ENCODE measurements around the gene TCF4.
A peak's percentile ranks its signal among the peaks of the same experiment; 100 is the strongest.

Gene TCF4

GRCh38 chr18:55275039-55275901 is 312.7 kb downstream of the TCF4 start:
- TF ChIP-seq ZNF660 (tag by site-specific recombination; IDR thresholded peaks at IDR 0.05) (no peak), ZSCAN30 (tag by site-specific recombination; IDR thresholded peaks at IDR 0.05) (no peak), ZNF133 (tag by site-specific recombination; IDR thresholded peaks at IDR 0.05) (peak; percentile 59; the same call in 1 of the 2 replicates), ZNF560 (tag by site-specific recombination; IDR thresholded peaks at IDR 0.05; ENCODE audit: borderline replicate concordance) (no peak), ZNF529 (tag by site-specific recombination; IDR thresholded peaks at IDR 0.05; ENCODE audit: insufficient replicate concordance) (no peak)
- TF ChIP-seq, protein P1, sequence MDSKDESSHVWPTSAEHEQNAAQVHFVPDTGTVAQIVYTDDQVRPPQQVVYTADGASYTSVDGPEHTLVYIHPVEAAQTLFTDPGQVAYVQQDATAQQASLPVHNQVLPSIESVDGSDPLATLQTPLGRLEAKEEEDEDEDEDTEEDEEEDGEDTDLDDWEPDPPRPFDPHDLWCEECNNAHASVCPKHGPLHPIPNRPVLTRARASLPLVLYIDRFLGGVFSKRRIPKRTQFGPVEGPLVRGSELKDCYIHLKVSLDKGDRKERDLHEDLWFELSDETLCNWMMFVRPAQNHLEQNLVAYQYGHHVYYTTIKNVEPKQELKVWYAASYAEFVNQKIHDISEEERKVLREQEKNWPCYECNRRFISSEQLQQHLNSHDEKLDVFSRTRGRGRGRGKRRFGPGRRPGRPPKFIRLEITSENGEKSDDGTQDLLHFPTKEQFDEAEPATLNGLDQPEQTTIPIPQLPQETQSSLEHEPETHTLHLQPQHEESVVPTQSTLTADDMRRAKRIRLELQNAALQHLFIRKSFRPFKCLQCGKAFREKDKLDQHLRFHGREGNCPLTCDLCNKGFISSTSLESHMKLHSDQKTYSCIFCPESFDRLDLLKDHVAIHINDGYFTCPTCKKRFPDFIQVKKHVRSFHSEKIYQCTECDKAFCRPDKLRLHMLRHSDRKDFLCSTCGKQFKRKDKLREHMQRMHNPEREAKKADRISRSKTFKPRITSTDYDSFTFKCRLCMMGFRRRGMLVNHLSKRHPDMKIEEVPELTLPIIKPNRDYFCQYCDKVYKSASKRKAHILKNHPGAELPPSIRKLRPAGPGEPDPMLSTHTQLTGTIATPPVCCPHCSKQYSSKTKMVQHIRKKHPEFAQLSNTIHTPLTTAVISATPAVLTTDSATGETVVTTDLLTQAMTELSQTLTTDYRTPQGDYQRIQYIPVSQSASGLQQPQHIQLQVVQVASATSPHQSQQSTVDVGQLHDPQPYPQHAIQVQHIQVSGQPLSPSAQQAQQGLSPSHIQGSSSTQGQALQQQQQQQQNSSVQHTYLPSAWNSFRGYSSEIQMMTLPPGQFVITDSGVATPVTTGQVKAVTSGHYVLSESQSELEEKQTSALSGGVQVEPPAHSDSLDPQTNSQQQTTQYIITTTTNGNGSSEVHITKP (tag by site-specific recombination; IDR thresholded peaks at IDR 0.05): no peak
- Histone ChIP-seq H3K4me1 (ENCODE audit: control insufficient read depth, insufficient read depth, low read length) (peaks cover 2% of the 10 kb centered on the region; the same call in 1 of the 2 replicates), H3K27ac (ENCODE audit: extremely low read depth, low read depth, low read length) (no peak overlapping the region), H3K9me3 (ENCODE audit: control insufficient read depth, insufficient read depth, low read depth, low read length) (no peaks in the 10 kb centered on the region), H3K4me3 (ENCODE audit: low read depth, low read length) (no peak overlapping the region), H3K36me3 (ENCODE audit: control insufficient read depth in 2 of 2, insufficient read depth in 1 of 2, low read length in 2 of 2) (peaks cover 10 to 14% of the 10 kb centered on the region in 2 experiments; a peak in 2 of 3 replicates)
- ChIA-PET CTCF (interaction anchor here (0.7 to 2.5 kb wide), 9 partner anchors 9 to 112 kb away, joined by 3 to 19 read pairs (median 4); no protein-coding TSS in a partner anchor), POLR2A (no interaction called here)

DNA sequence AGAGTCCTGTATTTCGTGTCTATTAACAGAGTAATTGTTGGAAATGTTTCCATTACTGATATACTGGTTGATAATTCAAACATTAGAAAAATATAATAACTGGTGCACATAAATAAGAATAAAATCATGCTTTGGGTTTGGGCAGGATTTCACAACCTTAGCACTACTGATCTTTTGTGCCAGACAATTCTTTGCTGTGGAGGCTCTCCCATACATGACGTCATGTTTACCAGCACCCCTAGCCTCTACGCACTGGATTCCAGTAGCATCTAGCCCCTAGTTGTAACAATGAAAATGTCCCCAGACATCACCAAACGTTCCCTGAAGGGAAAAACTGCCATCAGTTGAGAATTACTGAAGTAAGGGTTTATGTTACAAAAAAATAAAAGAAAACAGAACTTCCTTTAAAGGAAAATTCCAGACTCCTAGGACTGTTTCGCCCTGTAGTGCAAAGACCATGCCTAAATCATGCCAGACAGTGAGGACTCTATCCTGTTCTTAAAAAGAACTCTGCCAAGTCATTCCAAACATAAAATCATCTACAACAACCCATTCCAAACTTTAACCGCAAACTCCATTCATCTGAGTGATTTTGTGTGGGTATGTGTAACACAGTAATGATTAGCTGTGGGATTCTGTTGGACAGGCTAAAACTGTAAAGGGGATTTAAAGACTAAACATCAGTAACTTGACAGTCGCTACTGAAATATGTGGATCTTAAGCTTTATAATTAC is 315.3 kb downstream of the TCF4 start:
- Histone ChIP-seq H3K4me1 (ENCODE audit: control insufficient read depth, insufficient read depth, low read length) (no peaks in the 10 kb centered on the region), H3K9me3 (ENCODE audit: control insufficient read depth, insufficient read depth, low read depth, low read length) (no peaks in the 10 kb centered on the region), H3K27ac (ENCODE audit: extremely low read depth, low read depth, low read length) (no peak overlapping the region), H3K36me3 (ENCODE audit: control insufficient read depth in 2 of 2, insufficient read depth in 1 of 2, low read length in 2 of 2) (peaks cover 19 to 25% of the 10 kb centered on the region in 2 experiments; a peak in 2 of 3 replicates), H3K4me3 (ENCODE audit: low read depth, low read length) (no peak overlapping the region)
- TF ChIP-seq FEZF1 (tag by site-specific recombination; IDR thresholded peaks at IDR 0.05) (no peak), ZNF488 (tag by site-specific recombination; IDR thresholded peaks at IDR 0.05) (no peak), ZNF274 (IDR thresholded peaks at IDR 0.05; ENCODE audit: low read length) (no peak), ZNF274 (tag by site-specific recombination; IDR thresholded peaks at IDR 0.05; ENCODE audit: borderline replicate concordance) (no peak), ZNF560 (tag by site-specific recombination; IDR thresholded peaks at IDR 0.05; ENCODE audit: borderline replicate concordance) (no peak), SP2 (tag by site-specific recombination; IDR thresholded peaks at IDR 0.05) (no peak)
- TF ChIP-seq, protein P2, sequence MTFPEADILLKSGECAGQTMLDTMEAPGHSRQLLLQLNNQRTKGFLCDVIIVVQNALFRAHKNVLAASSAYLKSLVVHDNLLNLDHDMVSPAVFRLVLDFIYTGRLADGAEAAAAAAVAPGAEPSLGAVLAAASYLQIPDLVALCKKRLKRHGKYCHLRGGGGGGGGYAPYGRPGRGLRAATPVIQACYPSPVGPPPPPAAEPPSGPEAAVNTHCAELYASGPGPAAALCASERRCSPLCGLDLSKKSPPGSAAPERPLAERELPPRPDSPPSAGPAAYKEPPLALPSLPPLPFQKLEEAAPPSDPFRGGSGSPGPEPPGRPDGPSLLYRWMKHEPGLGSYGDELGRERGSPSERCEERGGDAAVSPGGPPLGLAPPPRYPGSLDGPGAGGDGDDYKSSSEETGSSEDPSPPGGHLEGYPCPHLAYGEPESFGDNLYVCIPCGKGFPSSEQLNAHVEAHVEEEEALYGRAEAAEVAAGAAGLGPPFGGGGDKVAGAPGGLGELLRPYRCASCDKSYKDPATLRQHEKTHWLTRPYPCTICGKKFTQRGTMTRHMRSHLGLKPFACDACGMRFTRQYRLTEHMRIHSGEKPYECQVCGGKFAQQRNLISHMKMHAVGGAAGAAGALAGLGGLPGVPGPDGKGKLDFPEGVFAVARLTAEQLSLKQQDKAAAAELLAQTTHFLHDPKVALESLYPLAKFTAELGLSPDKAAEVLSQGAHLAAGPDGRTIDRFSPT (tag by site-specific recombination; IDR thresholded peaks at IDR 0.05): no peak
- POLR2A ChIA-PET: no interaction called here
- CTCF ChIA-PET: no interaction called here
